Activated naive CD8-positive, alpha-beta T cell treated with anti-CD3 and anti-CD28 coated beads, Interleukin-2, amount 50 U/mL, for 24 hours (primary cell): Measurements from ENCODE around the gene C2orf80.

Experiments used
- ATAC-seq: fragments of 150-1000 bp; cut with Tn5 transposase; one replicate; pipeline ENCODE4 v1.10.0; 2021
- DNase-seq: peaks from one replicate; pipeline ENCODE4 v3.0.0; 2021
- H3K27ac Mint-ChIP-seq: one replicate; pipeline ENCODE4 v1.8.0; 2021; ENCODE audit warnings: mild to moderate bottlenecking, mixed read lengths
- H3K27me3 Mint-ChIP-seq: one replicate; pipeline ENCODE4 v1.8.0; 2021; ENCODE audit warnings: mixed read lengths
- H3K36me3 Mint-ChIP-seq: one replicate; pipeline ENCODE4 v1.8.0; 2021; ENCODE audit warnings: low read depth, mixed read lengths
- H3K4me1 Mint-ChIP-seq: one replicate; pipeline ENCODE4 v1.8.0; 2021; ENCODE audit warnings: mixed read lengths
- H3K4me3 Mint-ChIP-seq: one replicate; pipeline ENCODE4 v1.8.0; 2021; ENCODE audit warnings: mild to moderate bottlenecking, moderate library complexity, mixed read lengths
- H3K9me3 Mint-ChIP-seq: one replicate; pipeline ENCODE4 v1.8.0; 2021; ENCODE audit warnings: mixed read lengths

The C2orf80 gene

GRCh38 chr2:208189069-208189809 lies 591 bp downstream of the C2orf80 start:
- H3K9me3 Mint-ChIP-seq: no peaks in the 10 kb centered on the region
- H3K36me3 Mint-ChIP-seq: no peaks in the 10 kb centered on the region
- no peaks in the 10 kb centered on the region for H3K27me3 Mint-ChIP-seq
- H3K4me3 Mint-ChIP-seq: no peak overlapping the region
- ATAC-seq (no peak), DNase-seq (no peak)
- no peaks in the 10 kb centered on the region for H3K4me1 Mint-ChIP-seq
- H3K27ac Mint-ChIP-seq: no peak overlapping the region

DNA sequence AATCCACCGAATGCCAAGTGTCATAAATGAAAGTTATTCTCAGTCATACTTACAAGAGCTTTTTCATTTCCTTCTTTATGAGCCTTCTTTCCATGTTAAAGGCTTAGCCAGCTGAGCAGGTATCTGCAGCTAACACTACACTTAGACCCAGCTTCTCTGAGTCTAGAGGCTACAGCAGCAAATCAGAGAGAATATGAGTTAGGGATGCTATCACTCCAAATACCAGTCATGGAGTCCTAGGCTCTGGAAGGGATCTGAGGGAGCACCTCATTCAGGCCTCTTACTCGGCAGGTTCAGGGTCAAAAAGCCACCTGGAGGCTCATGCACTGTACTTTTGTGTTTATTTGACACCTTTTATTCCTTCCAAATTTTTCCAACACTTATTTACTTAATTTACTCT lies 2.9 kb downstream of the C2orf80 start:
- Mint-ChIP-seq H3K27ac (no peak overlapping the region), H3K9me3 (no peaks in the 10 kb centered on the region), H3K4me1 (no peaks in the 10 kb centered on the region), H3K27me3 (peaks cover 3% of the 10 kb centered on the region), H3K36me3 (no peaks in the 10 kb centered on the region), H3K4me3 (no peak overlapping the region)
- no peak for DNase-seq
- no peak for ATAC-seq

DNA sequence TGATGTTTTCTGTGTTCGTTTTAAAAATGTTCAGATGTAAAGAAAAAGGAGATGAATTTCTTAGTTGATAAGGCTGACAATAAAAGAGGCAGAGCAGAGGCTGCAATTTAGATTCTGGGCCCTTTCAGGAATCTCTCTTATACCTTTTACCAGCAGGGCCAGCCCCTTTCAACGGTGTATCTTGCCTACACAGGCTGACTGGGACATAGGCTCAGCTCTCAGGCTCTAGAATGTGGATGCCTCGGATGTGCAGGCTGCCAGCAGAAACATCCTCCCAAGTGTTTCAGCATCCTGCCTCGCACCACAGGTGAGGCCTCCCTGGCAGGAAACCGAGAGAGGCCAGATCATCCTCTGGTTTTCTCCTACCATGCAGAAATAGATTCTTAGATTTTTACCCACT lies 3.4 kb downstream of the C2orf80 start:
- Mint-ChIP-seq H3K27ac (no peak overlapping the region), H3K27me3 (peaks cover 3% of the 10 kb centered on the region), H3K4me1 (no peaks in the 10 kb centered on the region), H3K4me3 (no peak overlapping the region), H3K36me3 (no peaks in the 10 kb centered on the region), H3K9me3 (no peaks in the 10 kb centered on the region)
- no peak for ATAC-seq
- no peak for DNase-seq

DNA sequence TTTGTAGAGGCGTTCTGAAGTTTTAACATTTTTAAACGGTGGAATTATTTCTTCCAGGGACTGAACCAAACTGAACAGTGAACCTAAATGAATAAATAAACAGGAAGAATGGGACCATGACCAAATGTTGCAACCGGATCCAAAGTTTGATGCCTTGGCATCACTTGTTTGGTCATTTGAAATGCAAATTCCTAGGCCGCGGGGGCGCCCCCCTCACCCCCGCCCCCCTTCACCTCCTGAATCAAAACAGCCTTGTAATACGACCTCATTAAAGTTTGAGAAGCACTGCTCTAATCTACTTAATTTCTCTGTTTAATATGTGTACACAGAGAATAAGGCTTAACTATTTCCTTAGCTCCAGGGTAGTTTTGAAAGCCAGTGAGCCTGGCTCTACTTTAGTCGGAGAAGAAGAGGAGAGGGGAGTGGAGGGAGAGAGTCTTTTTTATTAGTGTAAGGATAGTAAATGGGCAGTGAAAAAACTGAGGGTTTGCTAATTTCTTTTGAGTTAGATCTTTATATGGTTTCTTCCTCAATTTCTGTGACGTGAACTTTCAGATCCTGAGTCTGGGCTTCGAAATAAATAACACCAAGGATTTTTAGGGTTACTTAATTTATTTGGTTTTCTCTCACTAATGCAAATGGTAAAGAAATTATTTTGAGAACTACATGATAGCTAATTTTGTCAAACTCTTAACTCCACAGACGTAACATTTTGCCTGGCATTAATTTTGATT lies 5.7 kb downstream of the C2orf80 start:
- no peaks in the 10 kb centered on the region for H3K4me1 Mint-ChIP-seq
- DNase-seq (no peak), ATAC-seq (no peak)
- H3K4me3 Mint-ChIP-seq: no peak overlapping the region
- H3K27ac Mint-ChIP-seq: no peak overlapping the region
- peaks cover 3% of the 10 kb centered on the region for H3K27me3 Mint-ChIP-seq
- H3K9me3 Mint-ChIP-seq: no peaks in the 10 kb centered on the region
- no peaks in the 10 kb centered on the region for H3K36me3 Mint-ChIP-seq

DNA sequence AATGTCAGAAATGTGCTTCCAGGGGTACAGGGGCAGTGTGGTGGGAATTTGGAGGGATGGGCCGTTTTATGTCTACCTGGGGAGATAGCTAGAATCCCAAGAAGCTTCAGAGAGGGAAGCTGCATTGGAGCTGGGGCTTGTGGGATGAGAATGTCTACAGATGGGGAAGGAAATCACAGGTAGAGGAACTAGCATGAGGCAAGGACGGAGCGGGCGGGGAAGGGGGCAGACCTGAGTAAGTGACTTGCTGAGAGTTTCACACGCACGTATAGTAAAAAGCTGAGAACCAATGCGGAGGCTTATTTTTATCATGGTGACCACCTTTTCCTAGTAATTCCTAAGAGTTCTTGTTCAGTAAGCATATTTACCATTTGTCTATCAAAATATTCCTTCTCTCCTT lies 6.3 kb downstream of the C2orf80 start:
- Mint-ChIP-seq H3K9me3 (no peaks in the 10 kb centered on the region), H3K4me1 (no peaks in the 10 kb centered on the region), H3K4me3 (no peak overlapping the region), H3K27me3 (peaks cover 3% of the 10 kb centered on the region), H3K36me3 (no peaks in the 10 kb centered on the region), H3K27ac (no peak overlapping the region)
- DNase-seq: no peak
- ATAC-seq: no peak

DNA sequence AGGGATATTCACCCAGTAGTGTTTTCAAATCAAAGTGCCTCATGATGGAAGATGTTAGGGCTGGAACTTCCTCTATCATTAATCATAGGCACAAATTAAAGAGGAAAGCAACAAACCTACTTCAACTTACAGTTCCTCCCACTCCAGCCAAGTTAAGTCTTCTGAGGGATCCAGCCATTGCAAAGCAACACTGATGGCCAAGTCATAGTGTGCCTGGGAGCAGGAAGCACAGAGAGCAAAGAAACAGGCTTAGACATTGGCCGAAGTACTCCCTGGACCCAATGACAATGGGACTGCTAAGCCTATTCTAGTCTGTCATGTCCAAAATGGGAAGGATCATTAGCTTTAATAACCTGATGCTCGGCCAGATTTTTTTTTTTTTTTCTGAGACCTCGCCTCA lies 7.0 kb downstream of the C2orf80 start:
- no peak overlapping the region for H3K4me3 Mint-ChIP-seq
- ATAC-seq: no peak
- H3K36me3 Mint-ChIP-seq: no peaks in the 10 kb centered on the region
- no peak overlapping the region for H3K27ac Mint-ChIP-seq
- no peaks in the 10 kb centered on the region for H3K4me1 Mint-ChIP-seq
- H3K9me3 Mint-ChIP-seq: no peaks in the 10 kb centered on the region
- peaks cover 3% of the 10 kb centered on the region for H3K27me3 Mint-ChIP-seq
- DNase-seq: no peak

DNA sequence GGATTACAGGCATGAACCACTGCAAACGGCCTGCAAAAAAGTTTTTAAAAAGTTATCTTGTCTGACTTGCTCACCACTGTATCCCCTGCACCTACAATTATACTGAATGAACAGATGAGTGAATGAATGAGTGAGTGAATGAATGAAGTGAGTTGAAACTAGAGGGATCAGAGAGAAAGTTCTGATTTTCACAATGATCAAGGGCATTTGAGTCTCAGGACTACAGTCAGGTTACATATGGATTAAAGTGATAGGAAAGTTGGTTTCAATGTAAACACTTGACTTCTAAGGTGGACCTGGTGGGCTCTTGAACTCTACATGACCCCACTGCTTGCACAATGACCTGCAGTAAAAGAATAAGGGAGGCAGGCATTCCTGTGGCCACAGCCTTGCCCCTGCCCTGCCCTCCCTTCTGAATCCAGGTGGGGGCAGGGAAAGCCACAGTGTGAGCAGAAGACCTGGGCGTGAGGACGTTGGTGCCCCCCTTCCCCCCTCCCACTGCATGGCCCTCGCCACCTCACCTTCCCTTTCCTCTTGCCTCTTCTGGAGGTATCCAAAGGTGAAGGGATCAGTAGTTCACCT lies 10.7 kb downstream of the C2orf80 start:
- Mint-ChIP-seq H3K36me3 (no peaks in the 10 kb centered on the region), H3K27ac (no peak overlapping the region), H3K27me3 (peaks cover 7% of the 10 kb centered on the region), H3K4me1 (peaks cover 1% of the 10 kb centered on the region), H3K4me3 (no peak overlapping the region), H3K9me3 (no peaks in the 10 kb centered on the region)
- ATAC-seq (no peak), DNase-seq (no peak)

GRCh38 chr2:208175840-208176153 lies 14.0 kb downstream of the C2orf80 start:
- DNase-seq (no peak), ATAC-seq (no peak)
- H3K27ac Mint-ChIP-seq: no peak overlapping the region
- H3K4me1 Mint-ChIP-seq: peaks cover 1% of the 10 kb centered on the region
- no peak overlapping the region for H3K4me3 Mint-ChIP-seq
- H3K9me3 Mint-ChIP-seq: no peaks in the 10 kb centered on the region
- peaks cover 7% of the 10 kb centered on the region for H3K27me3 Mint-ChIP-seq
- no peaks in the 10 kb centered on the region for H3K36me3 Mint-ChIP-seq

DNA sequence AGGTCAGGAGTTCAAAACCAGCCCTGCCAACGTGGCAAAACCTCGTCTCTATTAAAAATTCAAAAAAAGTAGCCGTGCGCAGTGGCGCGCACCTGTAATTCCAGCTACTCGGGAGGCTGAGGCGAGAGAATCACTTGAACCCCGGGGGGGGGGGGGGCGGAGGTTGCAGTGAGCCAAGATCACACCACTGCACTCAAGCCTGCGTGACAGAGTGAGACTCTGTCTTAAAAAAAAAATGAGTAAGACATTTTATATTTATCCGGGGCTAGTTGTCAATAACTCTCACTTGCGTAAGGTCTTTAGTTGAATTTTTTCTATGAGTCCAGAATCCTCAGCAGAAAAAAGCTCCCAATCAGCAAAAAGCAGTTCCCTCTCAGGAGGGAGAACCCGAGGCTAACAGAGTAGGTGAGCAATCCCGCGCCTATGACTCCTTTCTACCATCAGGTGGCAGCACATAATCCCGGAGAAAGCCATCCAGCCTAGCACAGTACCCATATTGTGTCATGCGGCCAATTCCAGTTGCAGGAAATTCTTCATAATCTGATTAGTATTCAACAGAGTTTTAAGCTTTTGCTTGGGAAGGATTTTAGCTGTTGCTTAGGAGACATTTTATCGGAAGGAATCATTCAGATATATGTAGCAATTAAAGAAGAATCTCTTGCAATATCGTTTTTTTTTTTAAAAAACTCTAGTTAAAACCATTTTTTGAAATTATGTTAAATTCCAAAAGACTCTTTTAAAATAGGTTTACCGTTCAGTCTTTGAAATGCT lies 14.6 kb downstream of the C2orf80 start:
- no peak overlapping the region for H3K27ac Mint-ChIP-seq
- peak; percentile 96 for ATAC-seq
- no peak overlapping the region for H3K4me3 Mint-ChIP-seq
- no peaks in the 10 kb centered on the region for H3K9me3 Mint-ChIP-seq
- peaks cover 1% of the 10 kb centered on the region for H3K4me1 Mint-ChIP-seq
- no peaks in the 10 kb centered on the region for H3K36me3 Mint-ChIP-seq
- peak; percentile 63 for DNase-seq
- peaks cover 10% of the 10 kb centered on the region for H3K27me3 Mint-ChIP-seq

DNA sequence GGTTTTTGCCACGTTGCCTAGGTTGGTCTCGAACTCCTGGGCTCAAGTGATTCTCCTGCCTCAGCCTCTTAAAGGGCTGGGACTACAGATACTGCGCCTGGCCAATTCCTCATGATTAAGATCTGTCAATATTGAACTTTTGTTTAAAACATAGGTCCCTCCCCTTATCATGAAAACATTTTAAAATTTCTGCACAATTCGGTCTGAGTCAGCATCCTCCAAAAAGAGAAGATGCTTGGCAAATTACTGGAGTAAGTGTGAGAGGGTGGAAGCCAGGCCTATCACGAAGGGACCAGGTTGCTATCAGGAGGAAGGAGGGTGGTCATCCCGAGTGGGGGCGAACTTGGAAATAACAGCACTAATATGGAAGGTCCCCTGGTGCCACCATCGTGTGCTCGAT lies 15.7 kb downstream of the C2orf80 start:
- H3K27me3 Mint-ChIP-seq: peaks cover 10% of the 10 kb centered on the region
- no peak for DNase-seq
- H3K27ac Mint-ChIP-seq: no peak overlapping the region
- H3K9me3 Mint-ChIP-seq: no peaks in the 10 kb centered on the region
- ATAC-seq: no peak
- H3K36me3 Mint-ChIP-seq: no peaks in the 10 kb centered on the region
- H3K4me1 Mint-ChIP-seq: peaks cover 1% of the 10 kb centered on the region
- no peak overlapping the region for H3K4me3 Mint-ChIP-seq

DNA sequence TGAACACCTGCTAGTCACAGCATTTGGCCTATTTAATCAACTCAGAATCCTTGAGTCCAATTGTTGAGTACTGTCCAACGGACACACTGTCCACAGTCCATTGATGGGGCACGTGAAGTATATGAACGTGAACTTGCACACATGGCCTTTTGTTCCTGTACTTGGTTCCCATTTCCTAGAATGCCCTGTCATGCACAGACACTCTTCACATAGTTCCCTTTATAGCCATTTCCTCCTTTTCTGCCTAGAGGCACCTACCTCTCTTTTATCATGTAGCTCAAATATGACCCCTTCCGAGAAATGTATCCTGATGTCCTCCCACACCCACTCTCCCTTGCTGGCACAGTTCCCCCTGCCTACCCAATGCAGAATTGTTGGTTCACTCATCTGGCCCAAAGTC lies 17.7 kb downstream of the C2orf80 start:
- no peaks in the 10 kb centered on the region for H3K36me3 Mint-ChIP-seq
- H3K4me3 Mint-ChIP-seq: no peak overlapping the region
- no peaks in the 10 kb centered on the region for H3K9me3 Mint-ChIP-seq
- peaks cover 1% of the 10 kb centered on the region for H3K4me1 Mint-ChIP-seq
- no peak overlapping the region for H3K27ac Mint-ChIP-seq
- ATAC-seq: no peak
- H3K27me3 Mint-ChIP-seq: peaks cover 10% of the 10 kb centered on the region
- no peak for DNase-seq

GRCh38 chr2:208164951-208165755 lies 24.7 kb downstream of the C2orf80 start:
- Mint-ChIP-seq H3K27ac (no peak overlapping the region), H3K4me1 (no peaks in the 10 kb centered on the region)
- no peak for ATAC-seq

GRCh38 chr2:208163489-208163888 lies 26.3 kb downstream of the C2orf80 start, which contains the start of gene CRYGA:
Gene CRYGA (minus strand): TSS chr2:208163589. CDS start chr2:208163556, 33 bp downstream.
- no peak for ATAC-seq
- no peaks in the 10 kb centered on the region for H3K4me1 Mint-ChIP-seq
- no peak within 1 kb of the TSS for H3K4me3 Mint-ChIP-seq
- H3K36me3 Mint-ChIP-seq: no peaks in the 10 kb centered on the region
- H3K27me3 Mint-ChIP-seq: peaks cover 3% of the 10 kb centered on the region
- DNase-seq: no peak
- no peak within 1 kb of the TSS for H3K27ac Mint-ChIP-seq
- no peaks in the 10 kb centered on the region for H3K9me3 Mint-ChIP-seq

More at GRCh38 chr2:208164951-208165755, 24.7 kb downstream of the C2orf80 start:
- Mint-ChIP-seq H3K4me3 (no peak overlapping the region), H3K36me3 (no peaks in the 10 kb centered on the region), H3K9me3 (no peaks in the 10 kb centered on the region), H3K27me3 (peaks cover 3% of the 10 kb centered on the region)
- no peak for DNase-seq

- H3K9me3 Mint-ChIP-seq: no peaks in the 10 kb centered on the region
- DNase-seq (no peak), ATAC-seq (no peak)
- H3K27me3 Mint-ChIP-seq: no peaks in the 10 kb centered on the region
- H3K4me1 Mint-ChIP-seq: no peaks in the 10 kb centered on the region
- H3K4me3 Mint-ChIP-seq: no peak overlapping the region
- no peaks in the 10 kb centered on the region for H3K36me3 Mint-ChIP-seq
- H3K27ac Mint-ChIP-seq: no peak overlapping the region
These were observed 33.4 kb downstream of the C2orf80 start for GRCh38 chr2:208156439-208156838.
